GM19099 (cell line): ENCODE data around the gene SLC5A12.

Experiments
- POLR2A ChIP-seq: IDR thresholded peaks from 3 replicates; pipeline ENCODE4 v1.6.1; 2011; ENCODE audit warnings: low read depth; ENCODE audit not compliant: insufficient read length; ENCODE audit errors: extremely low read depth

SLC5A12 gene

DNA sequence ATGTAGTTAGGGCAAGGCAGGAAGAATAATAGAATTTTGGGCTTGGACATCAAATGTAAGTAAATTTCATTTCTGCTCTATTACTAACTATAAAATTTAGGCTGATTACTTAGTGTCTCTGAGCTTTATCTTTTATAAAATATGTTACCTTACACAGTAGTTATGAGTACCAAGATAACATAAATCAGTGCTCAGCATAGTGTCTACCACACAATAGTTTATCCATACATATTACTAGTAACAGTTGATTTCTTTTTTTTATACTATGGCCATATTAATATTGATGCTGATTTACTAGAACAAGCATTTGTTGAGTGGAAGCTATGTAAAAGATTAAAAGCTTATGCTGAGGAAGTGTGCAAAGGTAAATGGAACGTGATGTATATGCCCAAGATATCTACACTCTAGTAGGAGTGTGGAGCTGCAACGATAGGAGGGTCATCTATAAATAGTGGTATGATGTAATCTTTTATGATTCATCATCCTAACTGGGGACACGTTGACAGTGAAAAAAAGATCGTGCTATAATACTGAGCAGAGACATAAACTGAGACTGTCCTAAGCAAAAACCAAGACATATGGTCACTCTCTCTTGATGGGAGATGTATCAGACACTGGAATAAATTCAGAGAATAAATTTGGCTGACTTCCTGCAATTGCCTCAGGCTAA, 8.7 kb upstream of the SLC5A12 start:
- no peak for TF ChIP-seq POLR2A

GRCh38 chr11:26729284-26729683, 7.4 kb upstream of the SLC5A12 start:
- TF ChIP-seq POLR2A, result no peak

DNA sequence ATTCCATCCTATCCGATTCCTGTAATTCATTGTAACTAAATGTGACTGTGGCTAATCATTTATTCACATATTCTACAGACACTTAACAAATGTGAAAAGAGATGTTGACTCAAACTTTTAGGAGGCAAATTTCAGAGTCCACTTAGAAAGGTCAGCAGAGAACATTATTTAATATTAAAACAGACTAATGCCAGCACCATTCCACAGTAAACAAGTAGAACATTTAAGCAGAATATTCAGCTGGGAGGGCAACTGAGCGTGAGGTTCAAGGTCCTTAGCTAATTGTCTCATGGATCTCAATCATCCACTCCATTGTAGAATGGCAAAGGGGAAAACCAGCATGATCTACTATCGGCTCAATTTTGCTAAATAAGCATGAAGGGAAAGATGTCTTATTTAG, 5.1 kb upstream of the SLC5A12 start:
- TF ChIP-seq POLR2A, result no peak

DNA sequence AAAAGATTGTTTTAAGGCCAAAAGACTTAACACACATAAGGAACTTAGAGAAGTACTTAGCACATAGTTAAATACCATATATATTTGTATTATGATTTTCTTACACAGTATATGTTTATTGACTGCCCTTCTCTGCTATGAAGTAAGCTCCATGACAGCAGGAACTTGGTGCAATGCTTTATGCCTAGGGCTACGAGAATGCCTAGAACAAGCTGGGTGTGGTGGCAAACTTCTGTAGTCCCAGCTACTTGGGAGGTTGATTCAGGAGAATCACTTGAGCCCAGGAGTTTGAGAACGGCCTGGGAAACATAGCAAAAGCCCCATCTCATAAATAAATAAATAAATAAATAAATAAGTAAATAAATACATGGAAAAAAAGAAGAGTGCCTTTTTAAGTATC, 1.9 kb downstream of the SLC5A12 start:
- TF ChIP-seq POLR2A, result no peak

DNA sequence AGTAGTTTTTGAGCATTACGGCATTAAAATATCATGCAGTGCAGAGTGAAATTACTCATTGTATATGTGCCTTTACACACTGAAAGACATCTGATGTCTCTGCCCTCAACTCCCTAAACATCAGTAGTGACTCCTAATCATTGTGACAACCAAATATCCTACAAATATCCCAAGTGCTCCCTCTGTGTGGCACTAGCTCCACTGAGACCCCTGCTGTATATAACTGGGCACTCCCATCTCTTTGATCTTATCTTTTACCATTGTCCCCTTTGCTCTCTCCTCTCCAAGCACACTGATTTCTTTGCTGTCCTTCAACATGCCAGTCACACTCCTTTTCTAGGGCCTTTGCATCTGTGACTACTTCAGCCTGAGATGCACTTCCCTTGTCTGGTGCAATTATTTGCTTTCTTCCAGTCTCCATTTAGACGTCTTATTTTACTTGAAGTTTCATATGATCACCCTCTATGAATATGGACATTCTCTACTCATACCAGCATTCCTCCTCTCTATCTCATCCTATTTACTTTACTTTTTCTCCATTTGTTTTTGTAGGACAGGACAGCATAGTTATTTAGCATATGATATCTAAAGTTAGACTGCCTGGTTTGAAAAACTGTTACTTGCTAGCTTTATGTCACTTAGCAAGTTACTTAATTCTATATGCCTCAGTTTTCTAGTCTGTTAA, 2.4 kb downstream of the SLC5A12 start:
- TF ChIP-seq POLR2A, result no peak

DNA sequence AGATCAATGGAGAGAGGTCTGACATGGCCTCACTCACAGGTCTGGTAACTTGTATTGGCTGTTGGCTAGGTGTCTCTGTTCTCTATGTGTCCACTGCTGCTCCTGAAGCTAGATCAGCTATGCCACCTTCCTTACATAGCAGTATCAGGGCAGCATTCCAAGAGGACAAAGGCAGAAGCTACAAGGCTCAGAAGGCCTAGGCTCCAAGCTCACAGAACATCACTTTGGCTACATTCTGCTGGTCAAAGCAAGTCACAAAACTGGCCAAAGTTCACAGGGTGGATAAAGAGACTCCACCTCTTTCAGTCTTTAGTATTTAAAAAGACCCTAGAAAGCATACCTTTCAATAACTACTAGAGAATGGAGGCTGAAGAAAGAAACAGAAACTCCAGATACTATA, 4.1 kb downstream of the SLC5A12 start:
- TF ChIP-seq POLR2A, result no peak

DNA sequence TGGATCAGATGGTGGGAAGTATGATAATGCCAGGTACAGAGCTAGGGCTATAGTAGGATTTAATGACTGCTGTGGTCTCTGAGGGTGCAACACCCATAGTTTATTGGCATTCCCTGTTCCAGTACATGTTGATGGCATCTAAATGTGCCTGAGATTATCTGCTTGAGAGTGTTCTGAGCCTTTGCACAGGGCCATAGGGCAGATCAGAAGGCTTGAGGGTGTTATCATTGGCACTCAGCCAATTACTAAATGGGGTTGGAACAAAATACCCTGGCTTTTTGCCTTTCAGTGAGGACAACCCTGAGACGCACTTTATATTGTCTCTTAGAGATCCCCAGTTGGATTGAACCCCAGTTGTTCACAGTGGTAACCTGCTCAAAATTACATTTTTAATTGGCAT, 6.7 kb downstream of the SLC5A12 start:
- no peak for TF ChIP-seq POLR2A

DNA sequence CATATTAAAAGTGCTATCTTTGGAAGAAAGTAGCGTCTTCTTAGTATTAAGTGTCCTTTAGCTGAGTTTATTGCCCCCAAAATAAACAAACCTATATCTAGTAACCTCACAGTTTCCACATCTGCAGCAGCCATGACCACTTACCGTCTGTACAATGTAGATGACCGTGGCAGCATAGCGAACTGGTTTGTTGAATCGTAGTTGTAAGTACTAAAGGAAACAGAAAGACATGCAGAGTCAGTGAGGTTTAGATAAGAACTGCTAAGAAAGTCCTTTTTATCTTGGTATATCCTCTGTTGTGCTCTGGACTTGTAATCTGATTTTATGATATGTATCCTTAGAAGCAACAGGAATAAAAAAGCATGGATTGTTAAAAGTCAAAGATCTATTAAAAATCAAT, 9.4 kb downstream of the SLC5A12 start:
- TF ChIP-seq POLR2A, result no peak

- no peak for TF ChIP-seq POLR2A
Observed at GRCh38 chr11:26710489-26710888, 11.4 kb downstream of the SLC5A12 start.

GRCh38 chr11:26708736-26709456, 13.0 kb downstream of the SLC5A12 start:
- TF ChIP-seq POLR2A, result no peak

GRCh38 chr11:26706181-26706580, 15.7 kb downstream of the SLC5A12 start:
- no peak for TF ChIP-seq POLR2A

DNA sequence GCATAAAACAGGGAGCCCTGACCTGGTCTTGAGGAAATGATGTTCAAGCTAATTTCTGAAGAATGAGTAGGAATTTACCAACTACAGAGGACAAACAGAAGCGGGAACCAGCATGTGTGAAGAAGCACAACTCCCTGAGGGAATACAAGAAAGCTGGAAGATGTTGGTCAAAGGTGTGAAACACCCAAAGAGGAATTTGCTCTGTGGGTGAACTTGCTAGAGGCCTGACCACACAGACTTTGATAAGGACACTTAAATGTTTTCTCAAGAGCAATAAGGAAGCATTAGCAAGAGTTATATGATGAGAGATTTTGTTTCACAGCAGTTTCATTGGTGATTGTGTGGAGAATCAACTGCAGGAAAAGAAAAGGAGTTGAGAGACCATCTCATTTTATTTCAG, 17.6 kb downstream of the SLC5A12 start:
- no peak for TF ChIP-seq POLR2A

- TF ChIP-seq POLR2A, result no peak
Observed at GRCh38 chr11:26703411-26704191, 18.3 kb downstream of the SLC5A12 start.

DNA sequence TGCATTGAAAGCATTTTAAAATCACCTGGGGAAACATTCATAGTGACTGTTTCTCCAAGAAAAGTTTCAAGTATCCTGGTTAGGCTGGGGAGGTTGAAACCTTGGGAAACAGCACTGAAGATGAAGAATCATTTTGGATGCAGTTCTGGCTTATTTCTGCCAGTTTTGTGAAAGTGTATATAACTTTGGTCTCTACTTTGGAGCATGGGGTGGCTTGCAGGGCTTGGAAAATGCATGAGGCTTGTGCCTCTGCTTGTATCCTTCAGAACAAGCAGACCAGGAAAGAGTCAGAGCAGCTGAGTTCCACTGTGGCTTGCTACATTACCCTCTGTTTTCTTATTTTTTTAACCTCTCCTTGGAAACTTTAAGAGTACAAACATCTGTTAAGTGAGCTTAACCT, 19.5 kb downstream of the SLC5A12 start:
- TF ChIP-seq POLR2A, result no peak

GRCh38 chr11:26700574-26701235, 21.2 kb downstream of the SLC5A12 start:
- no peak for TF ChIP-seq POLR2A
